ENCODE measurements around the gene APC2.

The APC2 gene

DNA sequence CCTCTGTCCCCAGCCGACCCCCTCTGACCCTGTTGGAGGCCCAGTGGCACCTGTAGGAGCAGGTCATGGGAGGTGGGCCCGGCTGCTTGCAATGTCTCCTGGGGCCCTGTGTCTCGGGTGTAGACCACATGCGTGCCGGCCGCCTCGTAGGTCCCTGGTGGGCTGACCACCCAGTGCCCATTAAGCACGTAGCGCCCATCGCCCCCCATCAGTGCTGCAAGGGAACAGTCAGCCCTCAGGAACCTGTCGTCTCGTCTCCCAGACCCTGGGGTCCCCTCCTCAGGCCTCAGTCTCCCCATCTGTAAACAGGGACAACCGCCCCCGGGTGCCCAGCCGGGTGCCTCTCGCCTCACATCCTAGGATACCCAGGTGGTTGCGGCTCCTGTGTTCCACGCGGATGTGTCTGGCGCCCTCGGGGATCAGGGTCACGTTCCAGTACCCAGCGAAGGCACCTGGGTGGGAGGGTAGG is 57.3 kb downstream of the APC2 start:
- Histone ChIP-seq H3K4me3 (ENCODE audit: low read depth, low read length) (peak overlapping the region; percentile 60), H3K36me3 (no peaks in the 10 kb centered on the region), H3K9me3 (ENCODE audit: severe bottlenecking) (no peaks in the 10 kb centered on the region), H3K27me3 (ENCODE audit: insufficient read depth, low read depth, severe bottlenecking) (no peaks in the 10 kb centered on the region), H3K27ac (peak overlapping the region; percentile 27)
- TF ChIP-seq, protein P1, sequence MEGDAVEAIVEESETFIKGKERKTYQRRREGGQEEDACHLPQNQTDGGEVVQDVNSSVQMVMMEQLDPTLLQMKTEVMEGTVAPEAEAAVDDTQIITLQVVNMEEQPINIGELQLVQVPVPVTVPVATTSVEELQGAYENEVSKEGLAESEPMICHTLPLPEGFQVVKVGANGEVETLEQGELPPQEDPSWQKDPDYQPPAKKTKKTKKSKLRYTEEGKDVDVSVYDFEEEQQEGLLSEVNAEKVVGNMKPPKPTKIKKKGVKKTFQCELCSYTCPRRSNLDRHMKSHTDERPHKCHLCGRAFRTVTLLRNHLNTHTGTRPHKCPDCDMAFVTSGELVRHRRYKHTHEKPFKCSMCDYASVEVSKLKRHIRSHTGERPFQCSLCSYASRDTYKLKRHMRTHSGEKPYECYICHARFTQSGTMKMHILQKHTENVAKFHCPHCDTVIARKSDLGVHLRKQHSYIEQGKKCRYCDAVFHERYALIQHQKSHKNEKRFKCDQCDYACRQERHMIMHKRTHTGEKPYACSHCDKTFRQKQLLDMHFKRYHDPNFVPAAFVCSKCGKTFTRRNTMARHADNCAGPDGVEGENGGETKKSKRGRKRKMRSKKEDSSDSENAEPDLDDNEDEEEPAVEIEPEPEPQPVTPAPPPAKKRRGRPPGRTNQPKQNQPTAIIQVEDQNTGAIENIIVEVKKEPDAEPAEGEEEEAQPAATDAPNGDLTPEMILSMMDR (IDR thresholded peaks at IDR 0.05; ENCODE audit: low read depth, low read length): no peak
- no peak for DNase-seq

DNA sequence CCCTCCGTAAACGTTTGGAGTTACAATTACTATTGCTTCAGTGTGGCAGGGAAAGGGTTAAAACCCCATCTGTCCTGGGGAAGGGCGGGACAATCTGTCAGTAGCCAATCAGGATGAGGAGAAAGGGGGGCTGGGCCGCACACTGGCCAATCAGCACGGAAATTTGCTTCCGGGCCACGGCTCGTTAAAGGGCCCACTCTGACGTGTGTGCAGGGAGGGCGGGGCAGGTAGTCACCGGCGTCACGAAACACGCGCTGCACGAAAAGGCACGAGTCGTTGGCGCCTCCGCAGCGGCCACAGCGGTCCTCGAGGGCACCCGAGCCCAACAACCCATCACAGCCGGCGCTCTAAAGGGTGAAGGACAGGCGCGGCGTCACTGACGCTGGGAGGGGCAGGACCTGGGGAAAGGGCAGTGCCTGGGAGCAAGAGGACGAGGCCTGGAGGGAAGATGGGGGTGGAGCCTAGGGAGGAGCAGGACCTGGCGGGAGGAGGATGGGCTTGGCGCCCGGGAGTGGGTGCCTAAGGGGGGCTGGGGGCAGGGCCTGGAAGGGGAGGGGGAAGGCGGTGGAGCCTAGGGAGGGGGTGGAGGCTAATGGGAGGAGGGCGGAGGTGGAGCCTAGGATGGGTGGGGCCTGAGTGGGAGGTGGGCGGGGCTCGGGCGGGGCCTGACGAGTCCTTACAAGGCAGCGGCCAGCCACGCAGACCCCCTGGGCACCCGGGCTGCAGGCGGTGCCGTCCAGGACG is 58.0 kb downstream of the APC2 start:
- DNase-seq: peak; percentile 97
- H3K27me3 ChIP-seq (ENCODE audit: insufficient read depth, low read depth, severe bottlenecking): no peaks in the 10 kb centered on the region

DNA sequence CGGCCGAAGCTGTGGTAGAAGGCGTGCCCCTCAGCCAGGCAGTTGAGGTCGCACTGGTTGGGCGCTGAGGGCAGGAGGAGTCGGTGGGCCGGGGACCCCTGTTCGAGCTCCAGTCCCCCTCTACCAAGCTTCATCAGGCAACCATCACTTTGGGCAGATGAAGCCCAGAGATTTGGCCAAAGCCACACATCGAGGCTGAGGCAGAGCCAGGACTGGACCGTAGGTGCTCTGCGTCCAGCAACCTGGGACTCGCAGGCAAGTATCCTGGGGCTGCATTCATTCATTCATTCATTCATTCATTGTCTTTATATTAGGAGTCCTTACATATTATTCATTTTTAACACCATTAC is 58.6 kb downstream of the APC2 start:
- no peak for DNase-seq
- Histone ChIP-seq H3K27me3 (ENCODE audit: insufficient read depth, low read depth, severe bottlenecking) (peaks cover 3% of the 10 kb centered on the region), H3K36me3 (no peaks in the 10 kb centered on the region), H3K27ac (peak overlapping the region; percentile 45; the same call in 1 of the 2 replicates), H3K9me3 (ENCODE audit: severe bottlenecking) (no peaks in the 10 kb centered on the region), H3K4me3 (ENCODE audit: low read depth, low read length) (0 out of 2 replicates have a peak overlapping the region, but pooled peaks have one; percentile 15)
- TF ChIP-seq, protein P1 (IDR thresholded peaks at IDR 0.05; ENCODE audit: low read depth, low read length): no peak

More for the DNA sequence above, 58.0 kb downstream of the APC2 start:
- H3K9me3 ChIP-seq (ENCODE audit: severe bottlenecking): no peaks in the 10 kb centered on the region
- TF ChIP-seq, protein P1 (IDR thresholded peaks at IDR 0.05; ENCODE audit: low read depth, low read length): no peak
- H3K4me3 ChIP-seq (ENCODE audit: low read depth, low read length): peak overlapping the region; percentile 60
- peak overlapping the region; percentile 89 for H3K27ac ChIP-seq
- no peaks in the 10 kb centered on the region for H3K36me3 ChIP-seq

DNA sequence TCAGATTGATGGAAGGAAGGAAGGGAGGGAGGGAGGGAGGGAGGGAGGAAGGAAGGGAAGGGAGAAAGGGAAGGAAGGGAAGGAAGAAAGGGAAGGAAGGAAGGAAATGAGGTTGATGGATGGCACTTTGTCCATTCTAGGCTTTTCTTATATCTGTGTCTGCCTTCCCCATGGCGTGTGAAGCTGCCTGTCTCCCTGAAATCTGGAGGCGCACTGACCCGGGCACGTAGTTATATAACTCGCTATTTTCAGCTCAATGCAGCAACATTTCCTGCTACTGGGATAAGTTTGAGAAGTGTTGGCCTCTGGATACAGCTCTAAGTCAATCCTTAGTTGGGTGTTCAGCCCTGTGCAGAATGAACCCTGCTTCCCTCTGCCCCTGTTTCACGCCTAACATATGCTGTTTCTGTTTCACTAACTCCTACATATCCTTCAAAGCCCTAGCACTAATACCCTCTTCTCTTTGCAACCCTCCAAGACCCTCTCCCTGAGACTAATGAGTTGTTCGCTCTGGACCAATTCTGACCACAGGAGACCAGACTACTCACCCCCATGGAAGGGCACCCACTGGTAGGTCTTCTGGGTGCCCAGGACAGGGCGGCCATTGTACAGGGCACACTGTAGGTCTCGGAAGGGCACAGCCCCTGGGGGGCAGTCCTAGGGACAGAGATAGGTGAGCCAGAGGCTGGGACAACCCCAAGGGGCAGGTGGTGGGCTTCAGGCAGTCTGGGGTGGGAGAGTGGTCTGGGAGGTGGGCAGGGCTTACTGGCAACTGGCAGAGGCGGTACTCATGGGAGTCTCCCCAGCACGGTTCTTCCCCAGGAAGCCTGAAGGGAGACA is 59.9 kb downstream of the APC2 start:
- no peak overlapping the region for H3K27ac ChIP-seq
- TF ChIP-seq, protein P1 (IDR thresholded peaks at IDR 0.05; ENCODE audit: low read depth, low read length): no peak

DNA sequence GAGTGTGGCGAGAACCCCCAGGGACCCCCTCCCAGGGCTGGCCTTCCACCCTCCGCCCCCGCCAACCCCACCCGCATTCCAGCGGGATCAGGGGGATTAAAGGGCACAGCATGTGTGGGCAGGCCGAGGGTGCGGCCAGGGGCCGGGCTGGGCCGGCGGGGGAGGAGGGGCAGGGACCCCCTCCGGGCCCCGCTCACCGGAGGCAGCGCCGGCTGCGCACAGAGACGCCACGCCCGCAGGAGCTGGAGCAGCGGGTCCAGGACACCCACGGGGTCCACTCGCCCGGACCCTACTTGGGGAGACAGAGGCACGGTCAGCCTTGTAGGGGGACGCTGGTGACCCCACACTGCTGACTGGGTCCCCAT is 60.5 kb downstream of the APC2 start:
- H3K9me3 ChIP-seq (ENCODE audit: severe bottlenecking): no peaks in the 10 kb centered on the region
- peaks cover 3% of the 10 kb centered on the region for H3K27me3 ChIP-seq (ENCODE audit: insufficient read depth, low read depth, severe bottlenecking)
- H3K27ac ChIP-seq: no peak overlapping the region
- TF ChIP-seq, protein P1 (IDR thresholded peaks at IDR 0.05; ENCODE audit: low read depth, low read length): no peak
- no peak overlapping the region for H3K4me3 ChIP-seq (ENCODE audit: low read depth, low read length)
- no peaks in the 10 kb centered on the region for H3K36me3 ChIP-seq
- DNase-seq: no peak

More for the DNA sequence above, 59.9 kb downstream of the APC2 start:
- no peak for DNase-seq
- H3K36me3 ChIP-seq: no peaks in the 10 kb centered on the region
- no peaks in the 10 kb centered on the region for H3K9me3 ChIP-seq (ENCODE audit: severe bottlenecking)
- H3K4me3 ChIP-seq (ENCODE audit: low read depth, low read length): no peak overlapping the region
- peaks cover 3% of the 10 kb centered on the region for H3K27me3 ChIP-seq (ENCODE audit: insufficient read depth, low read depth, severe bottlenecking)

Data from WERI-Rb-1 (cell line).